Panc1 (cell line): ENCODE results near the gene ZMYM2. TPM values are rescaled to one million over a fixed set of nuclear protein-coding genes. Genes with fewer than 3 reads are reported as not detected.

Source experiments
- ATAC-seq: fragments of 200-7000 bp; cut with Tn5 transposase; 2 replicates; pipeline ENCODE4 v1.9.1; 2020; ENCODE audit warnings: mild to moderate bottlenecking, moderate library complexity
- BruUV-seq: library from RNA; stranded (reverse); fragments of 400-500 nt; replicated peaks from 2 replicates; lab custom pipeline; 2021; lab: Mats Ljungman, UMichigan
- CTCF ChIA-PET: fragments of 300-600 bp; sonication (Branson Sonifier 250); formaldehyde crosslinking; loops from one replicate; lab custom pipeline; 2022; ENCODE audit warnings: antibody characterized with exemption; lab: Charles Lee
- POLR2A ChIA-PET: fragments of 300-600 bp; sonication (Branson Sonifier 250); formaldehyde crosslinking; loops from one replicate; lab custom pipeline; 2022; ENCODE audit warnings: antibody characterized with exemption; lab: Charles Lee
- DNase-seq: peaks from one replicate; pipeline ENCODE4 v3.0.0-alpha.2; 2010; ENCODE audit warnings: low read depth, low spot score
- H3K27ac ChIP-seq: 2 replicates; pipeline ENCODE4 v1.5.1; 2011; ENCODE audit warnings: mild to moderate bottlenecking, low read length, inconsistent platforms
- H3K27me3 ChIP-seq: fragments of 200-500 bp; sonication (Bioruptor generic); 2 replicates; pipeline ENCODE4 v1.6.0; 2014; ENCODE audit warnings: low read length, inconsistent platforms; ENCODE audit not compliant: control insufficient read depth, insufficient read depth
- H3K36me3 ChIP-seq: fragments of 200-500 bp; sonication (Bioruptor generic); 2 replicates; pipeline ENCODE4 v1.5.1; 2014; ENCODE audit warnings: inconsistent platforms, mild to moderate bottlenecking, low read length, moderate library complexity; ENCODE audit not compliant: control insufficient read depth, insufficient read depth
- H3K4me1 ChIP-seq: 2 replicates; pipeline ENCODE4 v1.5.1; 2011; ENCODE audit warnings: inconsistent platforms, mild to moderate bottlenecking, low read length, moderate library complexity; ENCODE audit not compliant: control insufficient read depth, insufficient read depth
- H3K4me3 ChIP-seq, 2 experiments: 2 replicates each; pipeline ENCODE4 v1.5.1; 2011 to 2012; ENCODE audit warnings: low read depth in 2 of 2, low read length in 2 of 2, mild to moderate bottlenecking in 2 of 2, inconsistent platforms in 1 of 2, moderate library complexity in 1 of 2
- H3K9me3 ChIP-seq: fragments of 200-500 bp; sonication (Bioruptor generic); 2 replicates; pipeline ENCODE4 v1.5.1; 2014; ENCODE audit warnings: low read depth, mild to moderate bottlenecking, inconsistent platforms, low read length, moderate library complexity; ENCODE audit not compliant: control insufficient read depth, insufficient read depth
- CTCF ChIP-seq: fragments of 450-650 bp; IDR thresholded peaks from 2 replicates; pipeline ENCODE4 v1.5.1; 2017; ENCODE audit warnings: mild to moderate bottlenecking
- POLR2AphosphoS5 ChIP-seq: IDR thresholded peaks from 2 replicates; pipeline ENCODE4 v1.6.1; 2012; ENCODE audit warnings: mild to moderate bottlenecking, low read depth, low read length, moderate library complexity
- REST ChIP-seq, 2 experiments: IDR thresholded peaks; 2 replicates each; pipeline ENCODE4 v1.6.1; 2011 to 2012; ENCODE audit warnings: low read depth in 2 of 2, control low read depth in 1 of 2, low read length in 1 of 2, mild to moderate bottlenecking in 1 of 2, moderate library complexity in 1 of 2; ENCODE audit not compliant: insufficient read depth in 1 of 2
- SIN3A ChIP-seq: IDR thresholded peaks from 2 replicates; pipeline ENCODE4 v1.6.1; 2012; ENCODE audit warnings: low read depth, mild to moderate bottlenecking, low read length, moderate library complexity, borderline replicate concordance; ENCODE audit not compliant: insufficient read depth
- TCF7L2 ChIP-seq: IDR thresholded peaks from 2 replicates; pipeline ENCODE4 v1.6.1; 2011; ENCODE audit warnings: mild to moderate bottlenecking, low read depth, low read length, inconsistent platforms
- in situ Hi-C: cut with HindIII; loops from 2 replicates; pipeline ENCODE4 v1.10.0; 2016; ENCODE audit warnings: low sequenced_read_pairs, low pct_unique_long_range_greater_than_20kb
- intact Hi-C: fragments of 100-400 bp; cut with micrococcal nuclease; formaldehyde crosslinking; loops from one replicate; pipeline ENCODE4 v1.10.0; 2022; ENCODE audit not compliant: unreplicated experiment
- total RNA-seq: library from RNA; stranded (reverse); gene quantifications from one replicate; pipeline ENCODE4 v1.2.1, GENCODE V29; 2021; ENCODE audit not compliant: unreplicated experiment

ZMYM2 gene
- total RNA-seq, 1 experiment from 2014 or later = 64.3 TPM

GRCh38 chr13:19978831-19979437, 20.4 kb downstream of the ZMYM2 start:
- ATAC-seq (no peak), DNase-seq (no peak)
- H3K27ac ChIP-seq = no peak overlapping the region
- no peaks in the 10 kb centered on the region for H3K27me3 ChIP-seq
- TF ChIP-seq TCF7L2 (no peak), CTCF (no peak), SIN3A (no peak), POLR2AphosphoS5 (no peak)
- POLR2A ChIA-PET = interaction anchor here (0.7 kb wide), 1 partner anchor 29 kb away, joined by 3 read pairs; no protein-coding TSS in a partner anchor
- BruUV-seq = no TSS peak
- H3K36me3 ChIP-seq = peaks cover 2% of the 10 kb centered on the region; the same call in 1 of the 2 replicates
- H3K4me1 ChIP-seq = no peaks in the 10 kb centered on the region
- in situ Hi-C loops (no loop called here), intact Hi-C loops (no loop called here)
- no peak overlapping the region for H3K4me3 ChIP-seq
- CTCF ChIA-PET = no interaction called here
- H3K9me3 ChIP-seq = no peaks in the 10 kb centered on the region

GRCh38 chr13:19981685-19982238, 23.2 kb downstream of the ZMYM2 start:
- POLR2A ChIA-PET = interaction anchor here (0.6 kb wide), 1 partner anchor 29 kb away, joined by 3 read pairs; no protein-coding TSS in a partner anchor
- H3K36me3 ChIP-seq = no peaks in the 10 kb centered on the region; the same call in 1 of the 2 replicates
- intact Hi-C loops = no loop called here

GRCh38 chr13:19982447-19983043, 24.0 kb downstream of the ZMYM2 start:
- in situ Hi-C loops (no loop called here), intact Hi-C loops (no loop called here)
- H3K4me3 ChIP-seq = no peak overlapping the region
- POLR2A ChIA-PET = interaction anchor here (0.6 kb wide), 1 partner anchor 28 kb away, joined by 3 read pairs; no protein-coding TSS in a partner anchor
- H3K27ac ChIP-seq = no peak overlapping the region
- ATAC-seq = no peak
- H3K4me1 ChIP-seq = no peaks in the 10 kb centered on the region
- H3K27me3 ChIP-seq = no peaks in the 10 kb centered on the region
- BruUV-seq = no TSS peak
- TF ChIP-seq SIN3A (no peak), REST (IDR thresholded peaks at IDR 0.05; ENCODE audit: insufficient read depth in 1 of 2, low read depth in 2 of 2, low read length in 1 of 2) (no peak), CTCF (no peak), TCF7L2 (no peak), POLR2AphosphoS5 (no peak)
- DNase-seq = no peak
- H3K9me3 ChIP-seq = no peaks in the 10 kb centered on the region
- no peaks in the 10 kb centered on the region; the same call in 1 of the 2 replicates for H3K36me3 ChIP-seq
- CTCF ChIA-PET = no interaction called here

More at GRCh38 chr13:19981685-19982238, 23.2 kb downstream of the ZMYM2 start:
- no peak for TF ChIP-seq SIN3A
- no peaks in the 10 kb centered on the region for H3K27me3 ChIP-seq
- no peak for DNase-seq
- in situ Hi-C loops = no loop called here
- H3K4me1 ChIP-seq = no peaks in the 10 kb centered on the region
- H3K9me3 ChIP-seq = no peaks in the 10 kb centered on the region
- ATAC-seq = no peak
- no peak overlapping the region for H3K4me3 ChIP-seq
- no peak overlapping the region for H3K27ac ChIP-seq
- CTCF ChIA-PET = interaction anchor here (0.6 kb wide), 1 partner anchor 54 kb away, joined by 3 read pairs; no protein-coding TSS in a partner anchor
- no TSS peak for BruUV-seq
